ENCODE results near the gene SENP2. TPM values are rescaled to one million over a fixed set of nuclear protein-coding genes. Genes with fewer than 3 reads are reported as not detected.
"Not testable (repeated sequence)": the region's sequence is repeated elsewhere in the genome, so short reads cannot be mapped to it uniquely, and the experiment has no call there.

The SENP2 gene
- total RNA-seq, 1 donor from 2014 or later, result 34.6 TPM

DNA sequence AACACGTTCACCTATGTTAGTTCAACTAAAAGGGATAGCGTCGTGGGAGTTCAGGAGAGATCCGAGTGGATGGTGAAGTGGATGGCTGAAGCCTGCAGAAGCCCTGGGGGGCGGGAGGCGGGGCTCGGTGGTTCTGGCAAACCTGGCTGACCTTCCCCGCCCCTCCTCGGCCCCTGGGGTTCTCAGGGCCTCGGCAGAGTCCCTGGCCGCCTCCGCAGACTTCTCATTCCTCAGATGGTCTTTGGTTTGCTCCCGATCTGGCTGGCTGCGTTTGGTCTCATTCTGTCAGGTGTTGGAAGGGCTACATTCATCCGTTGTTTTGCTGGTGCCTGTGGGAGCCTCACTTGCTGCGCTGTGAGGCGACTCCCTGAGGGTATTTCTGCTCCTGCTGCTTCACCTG is 59.1 kb downstream of the SENP2 start:
- H3K36me3 Mint-ChIP-seq (ENCODE audit: low read depth); intact Hi-C loops (cut with micrococcal nuclease); H3K4me3 Mint-ChIP-seq; H3K27ac Mint-ChIP-seq; DNase-seq (ENCODE audit: low spot score); H3K9me3 Mint-ChIP-seq; H3K4me1 Mint-ChIP-seq (ENCODE audit: low read depth): not testable (repeated sequence)
- H3K27me3 Mint-ChIP-seq (ENCODE audit: insufficient read depth), result peaks cover 17% of the 10 kb centered on the region

DNA sequence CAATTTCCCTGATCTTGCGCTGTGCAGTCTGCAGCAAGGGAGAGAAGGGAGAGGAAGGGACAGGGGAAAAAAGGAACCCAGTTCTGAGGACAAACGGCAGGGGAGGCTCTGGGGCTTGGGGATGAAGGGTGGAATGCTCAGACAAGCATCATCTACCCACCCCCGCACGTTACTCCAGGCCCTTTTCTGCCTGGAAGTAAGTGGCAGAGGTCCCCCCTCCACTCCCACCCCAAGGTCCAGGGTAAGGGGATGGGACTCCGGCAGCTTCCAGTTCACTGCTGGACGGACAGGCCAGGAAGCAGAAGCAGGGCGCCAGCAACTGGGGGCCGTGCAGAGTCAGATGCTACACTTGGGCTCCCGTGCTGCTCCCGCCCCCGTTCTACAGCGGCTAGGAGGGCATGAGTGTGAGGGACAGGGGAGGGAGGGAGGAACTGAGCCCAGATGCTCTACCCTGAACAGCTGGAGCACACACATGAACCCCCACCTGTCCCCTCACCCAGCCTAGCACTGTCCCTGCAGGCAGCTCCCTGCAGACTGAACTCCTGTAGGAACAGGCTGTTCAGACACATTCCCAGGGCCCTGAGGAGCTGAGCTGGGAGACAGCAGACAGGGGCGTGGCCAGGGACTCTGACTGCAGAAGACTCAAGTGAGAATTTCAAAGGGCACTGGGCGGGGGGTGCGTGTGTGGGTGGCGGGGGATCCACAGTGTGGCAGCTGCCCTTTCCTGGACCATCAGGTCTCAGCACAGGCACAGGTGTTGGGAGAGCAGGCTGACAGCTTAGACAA is 59.7 kb downstream of the SENP2 start:
- Mint-ChIP-seq H3K27ac (no peak overlapping the region), H3K36me3 (ENCODE audit: low read depth) (no peaks in the 10 kb centered on the region), H3K27me3 (ENCODE audit: insufficient read depth) (peaks cover 14% of the 10 kb centered on the region), H3K4me1 (ENCODE audit: low read depth) (no peaks in the 10 kb centered on the region), H3K4me3 (no peak overlapping the region), H3K9me3 (no peaks in the 10 kb centered on the region)
- no peak for DNase-seq (ENCODE audit: low spot score)
- intact Hi-C loops (cut with micrococcal nuclease), result no loop called here

DNA sequence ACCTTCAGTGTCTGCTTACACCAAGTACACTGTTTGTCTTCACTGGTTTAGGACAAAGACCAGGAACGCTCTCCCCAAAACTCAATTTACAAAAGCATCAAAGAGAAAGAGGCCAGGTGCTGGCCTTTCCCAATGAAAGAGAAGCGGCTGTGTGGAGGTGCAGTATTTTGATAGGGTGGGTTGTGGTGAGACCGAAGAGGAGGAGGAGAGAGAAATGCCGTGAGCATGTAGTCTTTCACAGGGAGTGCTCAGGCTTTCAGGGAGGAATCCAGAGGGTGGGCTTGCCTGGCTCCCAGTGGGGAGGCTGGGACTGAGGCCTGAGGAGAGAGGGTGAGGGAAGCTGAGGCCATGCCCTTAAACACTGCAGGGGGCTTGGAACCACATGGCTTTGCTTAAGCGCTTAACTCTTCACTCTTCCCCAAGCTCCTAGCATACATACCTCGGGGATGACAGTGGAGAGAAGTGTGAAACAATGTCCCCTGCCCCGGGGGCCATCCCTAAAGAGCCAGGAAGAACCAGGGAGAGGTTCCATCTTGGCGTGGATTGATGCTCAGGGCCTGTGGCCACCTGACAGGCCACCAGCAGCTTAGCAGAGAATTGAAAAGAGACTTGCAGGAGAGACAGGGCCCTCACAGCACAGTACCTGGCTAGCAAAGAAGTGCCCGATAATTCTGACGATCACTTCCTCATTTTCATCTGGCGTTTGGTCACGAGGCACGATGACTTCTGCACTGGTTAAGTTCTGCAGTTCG is 60.5 kb downstream of the SENP2 start:
- Mint-ChIP-seq H3K9me3 (no peaks in the 10 kb centered on the region), H3K27me3 (ENCODE audit: insufficient read depth) (peaks cover 12% of the 10 kb centered on the region), H3K4me3 (no peak overlapping the region), H3K27ac (no peak overlapping the region), H3K4me1 (ENCODE audit: low read depth) (no peaks in the 10 kb centered on the region), H3K36me3 (ENCODE audit: low read depth) (no peaks in the 10 kb centered on the region)
- intact Hi-C loops (cut with micrococcal nuclease), result no loop called here
- no peak for DNase-seq (ENCODE audit: low spot score)

DNA sequence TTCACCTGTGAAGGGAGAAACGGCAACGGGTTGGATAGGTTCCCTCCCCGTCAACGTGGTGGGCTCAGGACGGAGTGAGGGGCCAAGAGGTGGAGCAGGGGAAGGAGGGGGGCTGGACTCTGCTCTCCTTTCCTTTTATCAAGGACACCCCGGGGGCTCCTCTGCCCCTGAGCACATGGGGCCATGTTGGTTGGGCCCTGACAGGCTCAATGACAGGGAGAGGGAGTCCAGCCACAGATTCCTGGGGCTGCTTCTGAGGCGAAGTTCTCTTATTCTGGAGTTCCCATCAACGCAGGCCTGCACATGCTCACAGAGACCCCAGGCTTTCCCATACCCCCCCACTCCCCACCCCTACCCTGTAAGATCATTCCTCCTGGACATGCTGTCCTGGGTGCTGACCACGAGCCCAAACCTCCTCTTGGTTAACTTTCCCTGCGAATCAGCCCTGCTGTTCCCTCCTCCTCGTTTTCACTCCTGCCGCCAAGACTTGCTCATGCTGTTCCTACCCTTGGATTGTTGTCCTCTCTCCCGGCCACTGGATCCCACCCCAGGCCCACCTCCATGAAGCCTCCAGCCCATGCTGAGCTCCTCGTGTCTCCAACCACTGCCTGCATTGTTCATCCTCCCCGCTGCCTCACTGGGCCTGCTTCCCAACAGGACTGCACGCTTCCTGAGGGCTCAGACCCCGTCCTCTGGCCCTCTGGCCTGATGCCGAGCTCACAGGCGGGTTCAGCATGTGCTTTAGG is 61.2 kb downstream of the SENP2 start:
- no peak for DNase-seq (ENCODE audit: low spot score)
- intact Hi-C loops (cut with micrococcal nuclease), result no loop called here
- Mint-ChIP-seq H3K27ac (no peak overlapping the region), H3K4me3 (no peak overlapping the region), H3K4me1 (ENCODE audit: low read depth) (no peaks in the 10 kb centered on the region), H3K27me3 (ENCODE audit: insufficient read depth) (peaks cover 12% of the 10 kb centered on the region), H3K9me3 (no peaks in the 10 kb centered on the region), H3K36me3 (ENCODE audit: low read depth) (no peaks in the 10 kb centered on the region)

DNA sequence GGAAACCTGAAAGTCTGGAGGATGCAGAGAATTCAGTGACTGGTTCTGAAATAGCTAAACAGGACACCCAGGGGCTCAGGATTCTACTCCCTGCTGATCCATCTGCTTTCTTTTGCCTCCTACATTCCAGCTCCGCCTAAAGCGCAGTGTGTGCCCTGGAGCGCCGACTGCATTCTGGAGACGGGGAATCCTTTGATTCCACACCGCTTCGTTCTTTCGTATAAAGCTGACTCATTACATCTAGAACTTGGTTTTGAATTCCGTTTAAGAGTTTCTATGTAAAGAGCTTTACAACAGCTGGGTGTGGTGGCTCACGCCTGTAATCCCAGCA is 61.8 kb downstream of the SENP2 start:
- no peak for DNase-seq (ENCODE audit: low spot score)
- H3K27me3 Mint-ChIP-seq (ENCODE audit: insufficient read depth), result peaks cover 12% of the 10 kb centered on the region

DNA sequence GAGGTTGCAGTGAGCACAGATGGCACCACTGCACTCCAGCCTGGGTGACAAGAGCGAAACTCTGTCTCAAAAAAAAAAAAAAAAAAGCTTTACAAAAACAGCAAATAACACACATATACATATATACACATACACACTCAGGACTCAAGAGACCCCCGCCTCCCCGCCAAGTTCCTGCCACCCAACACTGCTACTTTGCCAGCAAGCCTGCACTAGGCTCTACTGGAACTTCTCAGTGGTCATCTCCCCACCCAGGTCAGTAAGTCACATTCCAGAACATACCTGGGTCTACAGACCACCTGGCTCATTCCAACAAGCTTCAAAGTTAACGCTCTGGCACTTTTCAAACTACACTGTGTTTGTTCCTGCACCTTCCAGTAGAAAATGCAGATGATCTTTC is 62.3 kb downstream of the SENP2 start:
- intact Hi-C loops (cut with micrococcal nuclease), result no loop called here

More for the DNA sequence above, 61.8 kb downstream of the SENP2 start:
- intact Hi-C loops (cut with micrococcal nuclease), result no loop called here
- no peaks in the 10 kb centered on the region for H3K4me1 Mint-ChIP-seq (ENCODE audit: low read depth)
- no peaks in the 10 kb centered on the region for H3K36me3 Mint-ChIP-seq (ENCODE audit: low read depth)
- H3K27ac Mint-ChIP-seq, result no peak overlapping the region
- H3K9me3 Mint-ChIP-seq, result no peaks in the 10 kb centered on the region
- H3K4me3 Mint-ChIP-seq, result no peak overlapping the region

DNA sequence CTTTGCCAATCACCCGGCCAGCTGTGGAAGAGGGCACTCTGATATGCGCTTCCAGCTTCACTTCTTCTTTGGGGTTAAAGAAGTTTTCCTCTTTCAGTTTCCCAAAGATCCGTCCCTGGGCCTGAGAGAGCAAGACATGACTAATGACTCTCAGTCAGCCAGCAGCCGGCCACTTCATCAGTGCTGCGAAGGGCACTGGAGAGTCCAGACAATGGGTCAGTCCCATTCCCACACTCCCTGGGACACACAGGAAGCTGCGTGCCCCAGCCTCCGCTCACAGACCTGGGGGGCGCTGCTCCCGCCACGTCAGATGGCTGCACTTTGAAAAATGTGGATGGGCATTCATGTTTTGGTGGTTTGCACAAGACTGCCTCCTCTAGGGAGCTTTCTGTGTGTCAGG is 63.3 kb downstream of the SENP2 start:
- no peak for DNase-seq (ENCODE audit: low spot score)
- H3K9me3 Mint-ChIP-seq, result no peaks in the 10 kb centered on the region
- H3K27ac Mint-ChIP-seq, result no peak overlapping the region
- intact Hi-C loops (cut with micrococcal nuclease), result no loop called here
- no peaks in the 10 kb centered on the region for H3K4me1 Mint-ChIP-seq (ENCODE audit: low read depth)
- H3K4me3 Mint-ChIP-seq, result no peak overlapping the region
- H3K27me3 Mint-ChIP-seq (ENCODE audit: insufficient read depth), result peaks cover 10% of the 10 kb centered on the region
- no peaks in the 10 kb centered on the region for H3K36me3 Mint-ChIP-seq (ENCODE audit: low read depth)

More for the DNA sequence above, 62.3 kb downstream of the SENP2 start:
- no peaks in the 10 kb centered on the region for H3K9me3 Mint-ChIP-seq
- no peak overlapping the region for H3K27ac Mint-ChIP-seq
- no peak overlapping the region for H3K4me3 Mint-ChIP-seq
- peaks cover 12% of the 10 kb centered on the region for H3K27me3 Mint-ChIP-seq (ENCODE audit: insufficient read depth)
- H3K4me1 Mint-ChIP-seq (ENCODE audit: low read depth), result no peaks in the 10 kb centered on the region
- no peaks in the 10 kb centered on the region for H3K36me3 Mint-ChIP-seq (ENCODE audit: low read depth)
- DNase-seq (ENCODE audit: low spot score), result no peak

DNA sequence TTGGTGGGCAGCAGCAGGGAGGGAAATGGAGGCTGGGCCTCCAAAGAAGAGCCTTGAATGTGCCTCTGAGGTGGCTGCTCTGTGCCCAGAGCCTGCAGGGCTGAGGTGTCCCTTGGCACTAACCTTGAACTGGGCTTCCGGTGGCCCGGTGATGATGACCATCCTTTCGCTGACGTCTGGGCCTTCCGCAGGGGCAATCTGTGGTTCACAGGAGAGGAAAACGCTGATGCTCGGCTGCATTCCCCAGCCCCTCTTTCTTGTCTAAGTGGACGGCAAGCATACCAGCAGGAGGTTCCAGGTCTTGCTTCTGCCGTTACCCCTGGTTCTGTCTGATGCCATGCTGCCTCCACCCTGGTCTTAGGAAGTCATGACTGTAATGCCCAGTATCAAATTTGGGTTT is 65.9 kb downstream of the SENP2 start:
- H3K4me1 Mint-ChIP-seq (ENCODE audit: low read depth), result no peaks in the 10 kb centered on the region
- H3K36me3 Mint-ChIP-seq (ENCODE audit: low read depth), result no peaks in the 10 kb centered on the region
- no peak for DNase-seq (ENCODE audit: low spot score)
- intact Hi-C loops (cut with micrococcal nuclease), result no loop called here
- H3K9me3 Mint-ChIP-seq, result no peaks in the 10 kb centered on the region
- peaks cover 4% of the 10 kb centered on the region for H3K27me3 Mint-ChIP-seq (ENCODE audit: insufficient read depth)
- H3K27ac Mint-ChIP-seq, result no peak overlapping the region
- no peak overlapping the region for H3K4me3 Mint-ChIP-seq

DNA sequence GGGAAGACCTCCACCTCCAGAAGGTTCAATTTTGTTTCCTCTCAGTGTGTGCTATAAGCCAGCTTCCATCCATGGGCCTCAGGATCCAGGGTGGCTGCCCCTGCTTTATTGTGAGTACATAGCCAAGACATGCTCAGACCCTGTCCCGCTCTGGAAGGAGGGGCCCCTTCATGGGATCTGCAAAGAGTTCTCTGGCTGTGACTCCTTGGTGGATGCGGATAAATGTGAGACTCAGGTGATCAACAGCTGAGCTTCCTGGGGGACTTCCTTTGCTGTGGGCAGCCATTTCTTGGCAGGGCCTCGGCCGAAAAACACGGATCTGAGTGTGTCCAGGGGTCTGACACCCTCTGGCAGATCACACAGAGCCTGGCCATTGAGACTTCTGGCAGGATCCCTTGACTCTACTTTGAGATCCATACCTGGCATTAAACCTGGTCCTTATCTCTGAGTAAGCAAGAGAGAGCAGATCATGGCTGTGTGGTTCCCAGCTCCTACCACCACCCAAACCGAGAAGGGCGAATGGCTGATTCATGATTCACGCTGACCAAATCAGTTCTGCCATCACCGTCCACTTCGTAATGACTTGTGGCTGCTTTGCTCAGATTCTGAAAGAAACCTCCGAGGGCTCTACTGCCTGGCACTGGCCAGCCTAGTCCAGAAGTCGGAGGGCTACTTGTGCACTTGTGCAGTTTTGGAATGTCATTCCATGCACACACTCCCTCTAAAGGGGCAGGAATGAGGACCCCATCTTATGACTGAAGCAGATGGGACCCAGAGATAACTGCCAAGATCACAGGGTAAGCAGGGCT is 68.1 kb downstream of the SENP2 start:
- Mint-ChIP-seq H3K27me3 (ENCODE audit: insufficient read depth) (no peaks in the 10 kb centered on the region), H3K4me3 (no peak overlapping the region), H3K27ac (no peak overlapping the region), H3K36me3 (ENCODE audit: low read depth) (no peaks in the 10 kb centered on the region), H3K9me3 (no peaks in the 10 kb centered on the region), H3K4me1 (ENCODE audit: low read depth) (no peaks in the 10 kb centered on the region)
- DNase-seq (ENCODE audit: low spot score), result no peak
- intact Hi-C loops (cut with micrococcal nuclease), result no loop called here

DNA sequence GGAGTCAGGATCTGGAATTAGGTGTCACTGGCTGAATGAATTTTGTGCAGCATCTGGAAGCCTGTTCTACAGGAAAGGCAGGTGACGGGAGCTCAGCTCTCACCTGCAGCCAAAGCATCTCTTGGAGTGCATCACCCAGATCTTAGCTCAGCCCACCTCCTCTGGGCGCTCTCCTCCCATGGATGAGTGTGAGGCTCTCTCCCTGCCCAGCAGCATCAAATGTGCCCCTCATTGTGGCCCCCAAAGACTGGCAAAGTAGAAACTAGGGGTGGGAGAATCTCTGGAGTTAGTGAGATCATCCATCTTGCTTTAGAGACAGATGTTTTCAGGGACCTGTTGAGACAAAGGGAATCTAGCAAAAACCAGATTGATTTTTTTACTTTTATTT is 68.7 kb downstream of the SENP2 start:
- H3K27ac Mint-ChIP-seq, result no peak overlapping the region
- no peaks in the 10 kb centered on the region for H3K27me3 Mint-ChIP-seq (ENCODE audit: insufficient read depth)
- DNase-seq (ENCODE audit: low spot score), result no peak
- H3K4me1 Mint-ChIP-seq (ENCODE audit: low read depth), result no peaks in the 10 kb centered on the region
- H3K4me3 Mint-ChIP-seq, result no peak overlapping the region
- no peaks in the 10 kb centered on the region for H3K36me3 Mint-ChIP-seq (ENCODE audit: low read depth)
- H3K9me3 Mint-ChIP-seq, result no peaks in the 10 kb centered on the region
- intact Hi-C loops (cut with micrococcal nuclease), result no loop called here

DNA sequence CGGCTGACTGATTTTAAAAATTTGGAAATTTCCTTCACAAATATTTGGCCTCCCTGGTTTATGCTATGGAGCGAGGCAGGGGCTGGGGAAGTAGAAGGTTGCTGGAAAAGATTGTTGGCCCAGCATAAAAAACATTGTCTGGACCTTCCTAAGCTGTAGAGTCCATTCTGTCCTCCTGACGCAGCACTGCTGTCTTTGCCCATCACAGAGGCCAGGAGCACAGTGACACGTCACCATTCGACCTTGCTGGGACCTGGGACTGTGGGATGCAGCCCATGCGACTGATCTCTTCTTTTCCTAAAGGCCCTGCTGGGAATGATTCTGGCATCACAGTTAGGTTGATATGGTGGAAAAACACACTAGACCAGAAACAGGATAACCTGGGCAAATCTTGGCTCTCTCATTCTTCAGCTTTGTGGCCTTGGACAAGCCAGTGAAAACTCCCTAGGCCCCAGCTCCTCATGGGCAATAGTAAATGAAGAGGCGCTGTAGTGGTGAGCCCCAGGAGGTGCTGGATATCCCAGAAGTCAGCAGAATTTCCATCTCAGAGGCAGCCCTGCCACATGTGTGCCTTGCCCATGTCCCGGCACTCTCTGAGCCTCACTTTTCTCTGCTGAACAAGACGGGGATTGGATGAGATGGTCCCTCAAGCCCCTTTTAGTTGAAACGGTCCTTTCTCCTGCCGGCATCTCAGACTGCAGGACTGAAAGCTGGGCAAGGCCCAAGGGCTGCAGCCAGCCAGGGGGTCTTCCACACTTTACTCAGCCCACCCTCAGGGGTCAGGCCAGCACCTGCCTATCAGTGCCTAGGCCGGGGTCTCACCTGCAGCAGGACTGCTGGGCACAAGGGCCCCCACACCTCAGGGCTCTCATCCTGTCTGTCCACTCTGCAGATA is 69.6 kb downstream of the SENP2 start:
- Mint-ChIP-seq H3K4me3 (no peak overlapping the region), H3K4me1 (ENCODE audit: low read depth) (no peaks in the 10 kb centered on the region), H3K36me3 (ENCODE audit: low read depth) (no peaks in the 10 kb centered on the region), H3K27ac (no peak overlapping the region), H3K27me3 (ENCODE audit: insufficient read depth) (no peaks in the 10 kb centered on the region), H3K9me3 (no peaks in the 10 kb centered on the region)
- intact Hi-C loops (cut with micrococcal nuclease), result no loop called here
- DNase-seq (ENCODE audit: low spot score), result no peak

DNA sequence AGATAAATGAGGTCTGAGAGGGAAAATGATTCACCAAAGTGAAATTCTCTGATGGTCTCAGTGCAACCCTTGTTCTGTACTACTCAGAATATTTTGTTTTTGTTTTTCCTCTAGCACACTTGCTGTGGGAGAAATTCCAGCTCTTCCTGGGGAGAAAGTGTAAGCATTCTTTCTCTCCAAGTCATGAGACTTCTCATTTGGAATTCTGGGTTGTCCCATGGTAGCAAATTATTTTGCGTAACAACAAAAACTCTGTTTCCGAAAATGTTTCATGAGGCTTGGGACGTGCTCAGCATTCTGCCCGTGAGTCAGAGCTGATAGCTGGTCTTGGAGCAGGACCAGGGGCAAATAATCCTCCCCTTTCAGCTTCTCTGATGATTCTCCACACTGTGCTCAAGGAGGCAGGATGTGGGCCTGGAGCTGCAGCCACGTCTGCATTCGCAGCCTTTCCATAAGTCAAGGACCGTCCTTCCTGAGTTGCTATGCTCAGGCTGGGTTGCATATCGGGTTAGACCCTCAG is 70.3 kb downstream of the SENP2 start:
- intact Hi-C loops (cut with micrococcal nuclease), result no loop called here
- Mint-ChIP-seq H3K4me1 (ENCODE audit: low read depth) (no peaks in the 10 kb centered on the region), H3K9me3 (no peaks in the 10 kb centered on the region), H3K27ac (no peak overlapping the region), H3K36me3 (ENCODE audit: low read depth) (no peaks in the 10 kb centered on the region), H3K4me3 (no peak overlapping the region), H3K27me3 (ENCODE audit: insufficient read depth) (no peaks in the 10 kb centered on the region)
- no peak for DNase-seq (ENCODE audit: low spot score)
